ENCODE results near the gene TFF2.

TFF2 gene

GRCh38 chr21:42312626-42313104, 38.1 kb downstream of the TFF2 start:
- Histone ChIP-seq H3K9me3 (replicated peaks in 1 of 2; ENCODE audit: control insufficient read depth in 2 of 2, insufficient read depth in 1 of 2, low read depth in 1 of 2, low read length in 2 of 2) (no peaks in the 10 kb centered on the region), H3K79me1 (ENCODE audit: low read depth, low read length) (no peaks in the 10 kb centered on the region), H3K23ac (ENCODE audit: low read depth, low read length, poor library complexity) (no peak overlapping the region), H3K14ac (ENCODE audit: low read length) (no peak overlapping the region), H2AK5ac (ENCODE audit: low read depth, low read length) (no peak overlapping the region), H3K18ac (ENCODE audit: low read length) (peak overlapping the region; percentile 29), H2BK5ac (ENCODE audit: low read length) (no peak overlapping the region), H2BK120ac (ENCODE audit: low read depth, low read length) (no peak overlapping the region), H3K27me3 (ENCODE audit: control insufficient read depth in 3 of 3, insufficient read depth in 3 of 3, low read depth in 1 of 3, low read length in 3 of 3) (peaks cover 0 to 50% (median 2%) of the 10 kb centered on the region in 3 experiments), H3K4me3 (ENCODE audit: low read length in 2 of 2) (no peak overlapping the region), H2BK15ac (ENCODE audit: low read length) (peak overlapping the region; percentile 34), H2BK12ac (ENCODE audit: low read length) (peak overlapping the region; percentile 69), H4K91ac (ENCODE audit: low read depth, low read length, poor library complexity) (peak overlapping the region; percentile 44), H3K9ac (ENCODE audit: low read depth, low read length, poor library complexity) (no peak overlapping the region), H3K4me1 (ENCODE audit: control insufficient read depth in 2 of 2, insufficient read depth in 1 of 2, low read depth in 1 of 2, low read length in 2 of 2) (peaks cover 0 to 16% of the 10 kb centered on the region in 2 donors), H3K4ac (ENCODE audit: low read length) (no peak overlapping the region), H3K36me3 (replicated peaks in 1 of 2; ENCODE audit: control insufficient read depth in 2 of 2, insufficient read depth in 2 of 2, low read length in 2 of 2) (no peaks in the 10 kb centered on the region), H3K4me2 (ENCODE audit: insufficient read depth, low read length, poor library complexity, severe bottlenecking) (no peak overlapping the region), H4K8ac (ENCODE audit: low read depth, low read length) (no peak overlapping the region), H2AFZ (ENCODE audit: low read length) (no peak overlapping the region), H3K27ac (replicated peaks; ENCODE audit: low read length) (no peak overlapping the region)
- WGBS, 2 donors (ENCODE audit: extremely low coverage in 2 of 2, insufficient read length in 2 of 2, insufficient replicate concordance in 1 of 2) = no CpG with 5 or more reads among the region's 16 CpGs
- no peak for DNase-seq (ENCODE audit: low spot score)

- H3K18ac ChIP-seq (ENCODE audit: low read length) = no peak overlapping the region
- H3K79me1 ChIP-seq (ENCODE audit: low read depth, low read length) = no peaks in the 10 kb centered on the region
- no peak overlapping the region for H2BK12ac ChIP-seq (ENCODE audit: low read length)
- H3K9ac ChIP-seq (ENCODE audit: low read depth, low read length, poor library complexity) = no peak overlapping the region
- H3K27me3 ChIP-seq (ENCODE audit: control insufficient read depth in 3 of 3, insufficient read depth in 3 of 3, low read depth in 1 of 3, low read length in 3 of 3) = peaks cover 0 to 50% (median 2%) of the 10 kb centered on the region in 3 experiments
- no peak overlapping the region for H3K4ac ChIP-seq (ENCODE audit: low read length)
- WGBS, 2 donors (ENCODE audit: extremely low coverage in 2 of 2, insufficient read length in 2 of 2, insufficient replicate concordance in 1 of 2) = no CpG with 5 or more reads among the region's 21 CpGs
- H2BK15ac ChIP-seq (ENCODE audit: low read length) = no peak overlapping the region
- no peak overlapping the region for H3K23ac ChIP-seq (ENCODE audit: low read depth, low read length, poor library complexity)
- H3K4me1 ChIP-seq (ENCODE audit: control insufficient read depth in 2 of 2, insufficient read depth in 1 of 2, low read depth in 1 of 2, low read length in 2 of 2) = peaks cover 0 to 16% of the 10 kb centered on the region in 2 donors
- no peak overlapping the region for H3K4me2 ChIP-seq (ENCODE audit: insufficient read depth, low read length, poor library complexity, severe bottlenecking)
- H4K91ac ChIP-seq (ENCODE audit: low read depth, low read length, poor library complexity) = no peak overlapping the region
- H4K8ac ChIP-seq (ENCODE audit: low read depth, low read length) = no peak overlapping the region
- H3K9me3 ChIP-seq (replicated peaks in 1 of 2; ENCODE audit: control insufficient read depth in 2 of 2, insufficient read depth in 1 of 2, low read depth in 1 of 2, low read length in 2 of 2) = no peaks in the 10 kb centered on the region
- H2AFZ ChIP-seq (ENCODE audit: low read length) = no peak overlapping the region
- no peak overlapping the region for H2BK5ac ChIP-seq (ENCODE audit: low read length)
- H2BK120ac ChIP-seq (ENCODE audit: low read depth, low read length) = no peak overlapping the region
- peak overlapping the region; percentile 40 for H2AK5ac ChIP-seq (ENCODE audit: low read depth, low read length)
- no peak overlapping the region for H3K27ac ChIP-seq (replicated peaks; ENCODE audit: low read length)
- DNase-seq (ENCODE audit: low spot score) = no peak
- no peaks in the 10 kb centered on the region for H3K36me3 ChIP-seq (replicated peaks in 1 of 2; ENCODE audit: control insufficient read depth in 2 of 2, insufficient read depth in 2 of 2, low read length in 2 of 2)
- H3K14ac ChIP-seq (ENCODE audit: low read length) = no peak overlapping the region
- H3K4me3 ChIP-seq (ENCODE audit: low read length in 2 of 2) = no peak overlapping the region
Measured at GRCh38 chr21:42311816-42312625, 38.8 kb downstream of the TFF2 start.

DNA sequence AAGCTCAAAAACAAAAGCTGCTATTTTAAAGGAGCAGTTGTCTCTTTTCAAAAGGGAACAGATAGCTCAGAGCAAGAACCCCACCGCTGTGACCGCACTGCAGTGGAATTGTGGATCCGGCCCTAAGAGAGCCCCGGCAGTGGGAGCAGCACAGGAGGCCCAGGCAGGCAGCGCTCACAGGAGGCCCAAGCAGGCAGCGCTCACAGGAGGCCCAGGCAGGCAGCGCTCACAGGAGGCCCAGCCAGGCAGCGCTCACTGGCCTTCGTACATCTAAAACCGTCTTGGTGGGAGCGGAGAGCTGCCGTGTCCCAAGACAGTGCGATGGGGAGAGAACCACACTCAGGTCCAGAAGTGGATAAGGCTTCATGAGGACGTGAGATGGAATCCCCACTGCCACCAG, 39.6 kb downstream of the TFF2 start:
- peaks cover 0 to 50% (median 2%) of the 10 kb centered on the region in 3 experiments for H3K27me3 ChIP-seq (ENCODE audit: control insufficient read depth in 3 of 3, insufficient read depth in 3 of 3, low read depth in 1 of 3, low read length in 3 of 3)
- H3K23ac ChIP-seq (ENCODE audit: low read depth, low read length, poor library complexity) = no peak overlapping the region

DNA sequence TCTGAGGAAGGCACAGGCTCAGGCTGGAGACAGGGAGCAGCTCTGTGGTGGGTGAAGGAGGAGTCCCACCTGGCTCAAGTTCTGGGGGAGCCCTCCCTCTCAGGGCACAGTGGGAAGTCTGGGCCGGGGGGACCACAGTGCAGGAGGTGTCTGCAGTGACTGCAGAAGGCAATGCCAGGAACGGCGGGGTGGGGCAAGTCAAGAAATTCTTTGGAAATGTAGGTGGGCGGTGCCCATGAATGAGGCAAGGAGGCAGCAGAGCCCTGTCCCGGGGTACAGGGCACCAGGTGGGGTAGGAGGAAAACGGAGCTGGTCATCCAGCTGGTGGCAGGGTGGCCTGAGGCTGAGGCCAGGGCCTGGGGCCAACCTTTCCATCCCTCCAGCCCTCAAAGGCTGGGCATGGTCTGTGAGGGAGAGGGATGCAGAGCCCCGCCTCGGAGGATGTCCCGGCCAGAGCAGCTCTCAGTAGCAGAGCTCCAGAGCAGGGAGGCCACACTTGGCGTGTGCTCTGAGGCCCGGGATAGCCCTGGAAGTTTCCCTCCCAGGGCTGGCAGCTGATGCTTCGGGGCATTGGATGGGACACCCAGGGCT, 40.3 kb downstream of the TFF2 start:
- H3K27me3 ChIP-seq (ENCODE audit: control insufficient read depth in 3 of 3, insufficient read depth in 3 of 3, low read depth in 1 of 3, low read length in 3 of 3) = peaks cover 0 to 49% (median 2%) of the 10 kb centered on the region in 3 experiments

More for the DNA sequence above, 39.6 kb downstream of the TFF2 start:
- no peak for DNase-seq (ENCODE audit: low spot score)
- Histone ChIP-seq H4K91ac (ENCODE audit: low read depth, low read length, poor library complexity) (no peak overlapping the region), H2BK15ac (ENCODE audit: low read length) (no peak overlapping the region), H3K4me2 (ENCODE audit: insufficient read depth, low read length, poor library complexity, severe bottlenecking) (no peak overlapping the region), H3K4ac (ENCODE audit: low read length) (no peak overlapping the region), H2BK5ac (ENCODE audit: low read length) (no peak overlapping the region), H3K4me1 (ENCODE audit: control insufficient read depth in 2 of 2, insufficient read depth in 1 of 2, low read depth in 1 of 2, low read length in 2 of 2) (peaks cover 0 to 14% of the 10 kb centered on the region in 2 donors), H4K8ac (ENCODE audit: low read depth, low read length) (no peak overlapping the region), H2AFZ (ENCODE audit: low read length) (no peak overlapping the region), H3K4me3 (ENCODE audit: low read length in 2 of 2) (no peak overlapping the region), H3K79me1 (ENCODE audit: low read depth, low read length) (no peaks in the 10 kb centered on the region), H3K9me3 (replicated peaks in 1 of 2; ENCODE audit: control insufficient read depth in 2 of 2, insufficient read depth in 1 of 2, low read depth in 1 of 2, low read length in 2 of 2) (no peaks in the 10 kb centered on the region), H3K14ac (ENCODE audit: low read length) (no peak overlapping the region), H2BK120ac (ENCODE audit: low read depth, low read length) (no peak overlapping the region), H2AK5ac (ENCODE audit: low read depth, low read length) (no peak overlapping the region), H3K27ac (replicated peaks; ENCODE audit: low read length) (no peak overlapping the region), H2BK12ac (ENCODE audit: low read length) (no peak overlapping the region), H3K36me3 (replicated peaks in 1 of 2; ENCODE audit: control insufficient read depth in 2 of 2, insufficient read depth in 2 of 2, low read length in 2 of 2) (no peaks in the 10 kb centered on the region), H3K9ac (ENCODE audit: low read depth, low read length, poor library complexity) (no peak overlapping the region), H3K18ac (ENCODE audit: low read length) (peak overlapping the region; percentile 40)
- no CpG with 5 or more reads among the region's 14 CpGs for WGBS, 2 donors (ENCODE audit: extremely low coverage in 2 of 2, insufficient read length in 2 of 2, insufficient replicate concordance in 1 of 2)

More for the DNA sequence above, 40.3 kb downstream of the TFF2 start:
- no peak overlapping the region for H2BK120ac ChIP-seq (ENCODE audit: low read depth, low read length)
- H4K8ac ChIP-seq (ENCODE audit: low read depth, low read length) = no peak overlapping the region
- H3K4me1 ChIP-seq (ENCODE audit: control insufficient read depth in 2 of 2, insufficient read depth in 1 of 2, low read depth in 1 of 2, low read length in 2 of 2) = peaks cover 0 to 12% of the 10 kb centered on the region in 2 donors
- no peak overlapping the region for H3K23ac ChIP-seq (ENCODE audit: low read depth, low read length, poor library complexity)
- no CpG with 5 or more reads among the region's 12 CpGs for WGBS, 2 donors (ENCODE audit: extremely low coverage in 2 of 2, insufficient read length in 2 of 2, insufficient replicate concordance in 1 of 2)
- H3K4me3 ChIP-seq (ENCODE audit: low read length in 2 of 2) = no peak overlapping the region
- H2AK5ac ChIP-seq (ENCODE audit: low read depth, low read length) = peak overlapping the region; percentile 60
- no peaks in the 10 kb centered on the region for H3K9me3 ChIP-seq (replicated peaks in 1 of 2; ENCODE audit: control insufficient read depth in 2 of 2, insufficient read depth in 1 of 2, low read depth in 1 of 2, low read length in 2 of 2)
- no peaks in the 10 kb centered on the region for H3K79me1 ChIP-seq (ENCODE audit: low read depth, low read length)
- no peak overlapping the region for H3K4ac ChIP-seq (ENCODE audit: low read length)
- H2AFZ ChIP-seq (ENCODE audit: low read length) = no peak overlapping the region
- no peak for DNase-seq (ENCODE audit: low spot score)
- no peak overlapping the region for H4K91ac ChIP-seq (ENCODE audit: low read depth, low read length, poor library complexity)
- H2BK12ac ChIP-seq (ENCODE audit: low read length) = no peak overlapping the region
- no peak overlapping the region for H3K27ac ChIP-seq (replicated peaks; ENCODE audit: low read length)
- H2BK5ac ChIP-seq (ENCODE audit: low read length) = no peak overlapping the region
- H3K18ac ChIP-seq (ENCODE audit: low read length) = peak overlapping the region; percentile 25
- peak overlapping the region; percentile 11 for H3K14ac ChIP-seq (ENCODE audit: low read length)
- no peaks in the 10 kb centered on the region for H3K36me3 ChIP-seq (replicated peaks in 1 of 2; ENCODE audit: control insufficient read depth in 2 of 2, insufficient read depth in 2 of 2, low read length in 2 of 2)
- H2BK15ac ChIP-seq (ENCODE audit: low read length) = no peak overlapping the region
- H3K4me2 ChIP-seq (ENCODE audit: insufficient read depth, low read length, poor library complexity, severe bottlenecking) = no peak overlapping the region
- peak overlapping the region; percentile 27 for H3K9ac ChIP-seq (ENCODE audit: low read depth, low read length, poor library complexity)

Data from neuronal stem cell (in vitro differentiated cells).